ENCODE results near the gene TRPC4AP.

Gene TRPC4AP

GRCh38 chr20:35001596-35002362 lies 90.8 kb downstream of the TRPC4AP start:
- no peak for DNase-seq (ENCODE audit: low spot score)

DNA sequence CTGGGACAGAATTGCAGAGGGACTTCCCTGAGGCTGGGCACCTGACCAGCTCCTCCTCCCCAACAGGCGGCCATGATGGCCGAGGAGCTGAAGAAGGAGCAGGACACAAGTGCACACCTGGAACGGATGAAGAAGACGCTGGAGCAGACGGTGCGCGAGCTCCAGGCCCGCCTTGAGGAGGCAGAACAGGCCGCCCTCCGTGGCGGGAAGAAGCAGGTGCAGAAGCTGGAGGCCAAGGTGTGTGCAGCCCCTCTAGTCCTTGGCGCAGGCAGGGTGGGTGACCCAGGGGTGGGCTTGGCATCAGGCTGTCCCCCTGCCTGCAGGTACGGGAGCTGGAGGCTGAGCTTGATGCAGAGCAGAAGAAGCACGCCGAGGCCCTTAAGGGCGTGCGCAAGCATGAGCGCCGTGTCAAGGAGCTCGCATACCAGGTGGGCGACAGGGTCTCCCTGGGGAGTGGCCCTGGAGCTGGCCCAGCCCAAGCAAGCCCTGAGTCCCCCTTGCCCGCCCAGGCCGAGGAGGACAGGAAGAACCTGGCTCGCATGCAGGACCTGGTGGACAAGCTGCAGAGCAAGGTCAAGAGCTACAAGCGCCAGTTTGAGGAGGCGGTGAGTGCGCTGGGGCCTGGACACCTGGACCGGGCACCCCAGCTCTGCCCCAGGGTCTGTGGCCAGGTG lies 91.5 kb downstream of the TRPC4AP start:
- DNase-seq (ENCODE audit: low spot score): no peak

DNA sequence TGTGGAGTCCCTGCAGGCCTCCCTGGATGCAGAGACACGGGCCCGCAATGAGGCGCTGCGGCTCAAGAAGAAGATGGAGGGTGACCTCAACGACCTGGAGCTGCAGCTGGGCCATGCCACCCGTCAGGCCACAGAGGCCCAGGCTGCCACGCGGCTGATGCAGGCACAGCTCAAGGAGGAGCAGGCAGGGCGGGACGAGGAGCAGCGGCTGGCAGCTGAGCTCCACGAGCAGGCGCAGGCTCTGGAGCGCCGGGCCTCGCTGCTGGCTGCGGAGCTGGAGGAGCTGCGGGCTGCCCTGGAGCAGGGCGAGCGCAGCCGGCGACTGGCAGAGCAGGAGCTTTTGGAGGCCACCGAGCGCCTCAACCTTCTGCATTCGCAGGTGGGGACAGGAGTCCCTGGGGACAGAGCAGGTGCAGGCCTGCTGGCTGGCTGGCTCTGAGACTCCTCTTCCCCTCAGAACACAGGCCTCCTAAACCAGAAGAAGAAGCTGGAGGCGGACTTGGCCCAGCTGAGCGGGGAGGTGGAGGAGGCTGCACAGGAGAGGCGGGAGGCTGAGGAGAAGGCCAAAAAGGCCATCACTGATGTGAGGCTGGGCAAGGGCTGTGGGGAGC lies 92.2 kb downstream of the TRPC4AP start:
- DNase-seq (ENCODE audit: low spot score): no peak

GRCh38 chr20:34999782-35000181 lies 92.8 kb downstream of the TRPC4AP start:
- no peak for DNase-seq (ENCODE audit: low spot score)

DNA sequence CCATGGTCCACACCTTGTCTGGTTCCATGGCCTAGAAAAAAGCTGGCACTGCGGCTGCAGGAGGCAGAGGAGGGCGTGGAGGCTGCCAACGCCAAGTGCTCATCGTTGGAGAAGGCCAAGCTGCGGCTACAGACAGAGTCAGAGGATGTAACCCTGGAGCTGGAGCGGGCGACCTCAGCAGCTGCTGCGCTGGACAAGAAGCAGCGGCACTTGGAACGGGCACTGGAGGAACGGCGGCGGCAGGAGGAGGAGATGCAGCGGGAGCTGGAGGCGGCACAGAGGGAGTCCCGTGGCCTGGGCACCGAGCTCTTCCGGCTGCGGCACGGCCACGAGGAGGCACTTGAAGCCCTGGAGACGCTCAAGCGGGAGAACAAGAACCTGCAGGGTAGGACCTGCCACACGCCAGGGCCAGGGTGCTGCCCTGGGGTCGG lies 93.6 kb downstream of the TRPC4AP start:
- DNase-seq (ENCODE audit: low spot score): no peak

GRCh38 chr20:34998331-34998950 lies 94.2 kb downstream of the TRPC4AP start:
- no peak for DNase-seq (ENCODE audit: low spot score)

- DNase-seq (ENCODE audit: low spot score): no peak
These were observed 94.8 kb downstream of the TRPC4AP start for GRCh38 chr20:34997774-34998173.

- no peak for DNase-seq (ENCODE audit: low spot score)
These were observed 95.5 kb downstream of the TRPC4AP start for GRCh38 chr20:34997131-34997561.

- DNase-seq (ENCODE audit: low spot score): no peak
These were observed 96.2 kb downstream of the TRPC4AP start for GRCh38 chr20:34996243-34997028.

DNA sequence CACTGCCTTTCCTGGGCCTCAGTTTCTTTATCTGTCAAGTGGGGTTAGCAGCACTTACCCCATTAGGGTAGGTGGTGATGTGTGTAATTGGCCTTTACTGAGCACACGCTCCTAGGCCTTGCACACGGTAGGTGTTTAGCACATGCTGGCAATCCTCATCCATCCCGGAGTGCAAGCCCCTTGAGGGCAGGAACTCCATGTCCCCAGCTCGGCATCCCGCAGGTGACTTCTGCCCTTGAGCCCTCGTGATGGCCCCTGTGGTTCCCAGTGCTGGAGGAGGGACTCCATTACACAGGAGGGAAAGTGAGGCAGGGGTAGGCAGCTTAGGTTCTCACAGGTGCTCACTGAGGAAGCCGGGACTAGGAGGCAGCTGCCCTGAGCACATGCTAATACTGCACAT lies 96.9 kb downstream of the TRPC4AP start:
- DNase-seq (ENCODE audit: low spot score): no peak

GRCh38 chr20:34995192-34995591 lies 97.4 kb downstream of the TRPC4AP start:
- no peak for DNase-seq (ENCODE audit: low spot score)

DNA sequence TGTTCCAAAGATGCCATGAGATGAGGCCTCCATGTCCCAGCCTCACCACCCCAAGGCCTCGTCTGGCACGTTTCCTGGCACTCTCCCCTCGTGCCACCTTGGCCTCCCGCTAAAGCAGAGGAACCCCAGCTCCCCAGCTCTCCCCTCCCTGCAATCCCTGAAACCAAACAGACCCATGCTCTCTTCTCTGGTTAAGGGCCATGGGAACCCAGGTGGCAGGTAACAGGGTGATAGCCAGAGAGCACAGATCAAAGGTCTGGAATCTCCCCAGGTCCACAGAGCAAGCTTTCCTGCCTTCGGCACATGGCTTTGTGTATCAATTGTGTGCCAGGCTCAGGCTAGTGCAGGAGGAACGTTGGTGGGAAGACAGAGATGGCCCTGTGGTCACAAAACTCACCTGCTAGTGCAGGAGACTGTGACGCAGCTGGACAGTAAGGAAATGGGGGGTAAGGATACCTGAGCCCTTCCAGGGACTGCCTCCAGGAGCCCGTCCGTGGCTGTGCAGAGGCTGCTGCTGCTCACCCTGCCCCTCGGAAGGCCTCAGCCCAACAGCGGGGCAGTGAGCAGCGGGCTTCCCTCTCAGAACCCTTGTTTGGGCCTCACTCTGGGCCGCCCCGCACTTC lies 98.0 kb downstream of the TRPC4AP start:
- DNase-seq (ENCODE audit: low spot score): no peak

GRCh38 chr20:34993941-34994508 lies 98.6 kb downstream of the TRPC4AP start:
- no peak for DNase-seq (ENCODE audit: low spot score)

GRCh38 chr20:34992751-34993417 lies 99.7 kb downstream of the TRPC4AP start:
- DNase-seq (ENCODE audit: low spot score): no peak

GRCh38 chr20:34990661-34991214 lies 101.9 kb downstream of the TRPC4AP start:
- no peak for DNase-seq (ENCODE audit: low spot score)

GRCh38 chr20:34990231-34990630 lies 102.4 kb downstream of the TRPC4AP start:
- no peak for DNase-seq (ENCODE audit: low spot score)

- no peak for DNase-seq (ENCODE audit: low spot score)
These were observed 102.9 kb downstream of the TRPC4AP start for GRCh38 chr20:34989670-34990069.

DNA sequence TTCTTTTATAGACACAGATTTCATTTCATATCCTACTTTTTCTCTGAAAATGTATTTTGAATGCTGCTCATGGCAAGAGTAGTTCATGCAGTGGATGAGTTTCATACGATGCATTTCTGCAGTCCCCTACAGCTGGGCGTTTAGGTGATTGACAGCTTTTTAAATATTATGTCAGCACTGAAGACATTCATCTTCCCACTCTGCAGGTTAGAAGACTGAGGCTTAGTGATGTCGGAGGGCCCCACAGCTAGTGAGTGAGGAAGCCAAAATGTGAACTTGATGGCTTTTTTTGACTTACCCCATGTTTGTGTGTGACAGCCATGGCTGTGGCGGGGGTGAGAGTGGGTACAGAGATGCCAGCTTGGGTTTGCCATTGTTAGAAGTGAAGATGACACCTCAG lies 103.5 kb downstream of the TRPC4AP start:
- no peak for DNase-seq (ENCODE audit: low spot score)

DNA sequence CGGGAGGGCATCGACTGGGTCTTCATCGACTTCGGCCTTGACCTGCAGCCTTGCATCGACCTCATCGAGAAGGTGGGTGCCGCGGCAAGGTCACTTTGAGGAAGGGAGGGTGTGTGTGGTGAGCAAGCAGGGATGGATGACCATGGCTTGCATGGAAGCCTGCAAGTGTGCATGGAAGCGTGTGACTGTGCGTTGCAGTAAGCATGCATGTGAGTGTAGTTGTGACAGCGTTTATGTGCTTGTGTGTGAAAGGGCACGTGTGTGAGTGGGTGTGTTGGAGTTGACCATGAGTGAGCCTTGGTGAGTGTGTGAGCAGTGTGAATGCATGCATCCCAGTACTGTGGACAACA lies 104.4 kb downstream of the TRPC4AP start:
- no peak for DNase-seq (ENCODE audit: low spot score)

Data from GM03348 (cell line).